NCI-H1105 (cell line): ENCODE data around the gene SLC4A5.
A peak's percentile ranks its signal among the peaks of the same experiment; 100 is the strongest.
"Not testable (repeated sequence)": the region's sequence is repeated elsewhere in the genome, so short reads cannot be mapped to it uniquely, and the experiment has no call there.

Experiments used
- DNase-seq: peaks from one replicate; lab custom pipeline; 2025; lab: John Stamatoyannopoulos, UW

SLC4A5 gene

DNA sequence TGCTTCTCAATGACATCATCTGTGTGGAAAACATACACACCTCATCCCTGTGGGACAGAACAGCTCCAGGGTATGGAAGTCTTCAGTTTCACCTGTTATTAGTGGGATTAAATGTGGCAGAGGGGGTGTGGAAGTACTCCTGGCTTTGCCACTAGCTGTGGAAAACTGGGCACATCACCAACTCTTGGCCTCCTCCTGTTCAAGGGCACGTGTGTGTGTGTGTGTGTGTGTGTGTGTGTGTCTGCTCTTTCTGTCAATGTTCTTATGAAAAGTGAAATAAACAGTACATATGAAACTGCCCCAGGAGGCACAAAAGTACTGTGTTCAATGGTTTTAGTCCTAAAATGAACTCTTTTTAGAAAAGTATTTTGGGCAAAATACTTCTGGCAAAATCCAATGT lies 78.9 kb downstream of the SLC4A5 start:
- no peak for DNase-seq

DNA sequence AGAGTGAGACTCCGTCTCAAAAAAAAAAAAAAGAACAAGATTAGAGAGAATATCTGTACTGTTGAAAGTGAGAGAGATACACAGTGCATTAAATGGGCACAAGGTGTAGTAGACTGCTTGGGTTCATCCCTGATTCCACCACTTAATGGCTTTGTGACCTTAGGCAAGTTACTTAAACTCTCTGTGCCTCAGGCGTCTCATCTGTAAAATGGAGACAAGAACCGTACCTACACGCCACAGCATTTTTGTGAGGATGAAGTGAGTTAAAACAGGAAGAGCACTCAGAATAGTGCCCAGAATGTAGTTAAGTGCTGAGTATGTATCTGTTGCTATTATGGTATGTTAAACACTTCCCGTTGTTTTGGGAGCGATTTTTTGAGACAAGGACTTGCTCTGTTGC lies 80.5 kb downstream of the SLC4A5 start:
- no peak for DNase-seq

DNA sequence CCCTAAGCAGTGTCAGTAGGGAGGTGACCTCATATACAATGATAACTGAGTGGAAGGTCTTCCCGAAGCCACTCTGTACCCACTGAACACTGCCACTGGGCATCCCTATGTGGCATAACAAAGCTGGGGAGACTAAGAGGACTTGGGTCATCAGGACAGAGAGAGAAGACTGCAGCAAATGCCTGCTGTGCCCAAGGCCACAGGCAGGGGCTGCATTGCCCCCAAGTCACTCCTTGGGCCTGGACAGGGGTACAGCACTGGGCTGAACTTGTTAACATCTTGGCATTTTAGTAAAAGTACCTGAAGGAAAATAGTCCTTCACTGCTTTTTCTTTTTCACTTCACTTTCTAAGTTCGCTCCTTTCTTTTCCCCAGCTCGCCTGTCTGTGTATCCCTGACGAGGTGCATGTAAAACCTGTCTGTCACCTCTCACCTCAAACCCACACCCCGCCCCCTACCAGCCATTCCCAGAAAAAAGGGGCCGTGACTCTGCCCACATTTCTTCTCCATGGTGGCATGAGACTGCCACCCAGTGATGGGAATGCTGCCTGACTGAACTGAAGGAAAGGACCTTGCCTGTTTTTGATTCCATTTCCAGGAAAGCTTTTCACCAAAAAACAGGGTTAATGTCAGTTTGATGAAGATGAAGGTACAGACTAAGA lies 81.9 kb downstream of the SLC4A5 start:
- DNase-seq = peak; percentile 44

DNA sequence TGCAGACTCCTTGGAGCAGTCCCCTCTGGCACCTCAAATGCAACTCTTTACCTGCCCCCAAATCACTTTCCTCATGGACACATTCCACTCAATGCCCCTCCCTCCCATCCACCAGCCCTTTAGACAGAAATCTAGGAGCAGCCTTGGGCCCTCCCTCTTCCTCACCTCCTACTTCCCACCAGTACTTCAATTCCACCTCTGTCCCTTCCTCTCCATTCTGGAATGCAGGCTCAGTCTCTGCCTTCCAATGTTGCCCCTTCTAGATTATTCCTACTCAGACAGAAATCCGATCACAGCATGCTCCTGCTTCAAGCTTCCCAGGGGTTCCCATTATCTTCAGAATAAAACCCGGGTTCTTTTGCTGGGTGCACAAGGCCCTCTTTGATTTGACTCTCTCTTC lies 82.7 kb downstream of the SLC4A5 start:
- no peak for DNase-seq

DNA sequence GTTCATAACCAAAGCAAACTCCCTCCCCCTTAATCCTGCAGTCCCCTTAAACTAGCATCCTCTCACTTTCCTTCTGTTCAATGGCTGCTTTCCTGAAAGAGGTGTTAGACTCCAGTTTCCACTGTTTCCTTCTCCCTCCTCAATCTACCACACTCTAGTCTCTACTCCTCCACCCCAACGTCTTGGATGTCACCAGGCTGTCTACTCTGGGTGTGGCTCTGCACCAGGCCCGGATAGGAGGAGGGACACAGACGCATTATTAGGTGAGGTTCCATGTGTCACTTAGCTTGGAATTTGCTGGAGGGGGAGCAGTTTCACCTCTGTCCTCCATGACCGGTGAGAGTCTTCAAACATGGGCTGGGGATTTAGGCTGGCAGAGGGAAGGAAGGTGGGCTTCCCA lies 83.5 kb downstream of the SLC4A5 start:
- DNase-seq = no peak

DNA sequence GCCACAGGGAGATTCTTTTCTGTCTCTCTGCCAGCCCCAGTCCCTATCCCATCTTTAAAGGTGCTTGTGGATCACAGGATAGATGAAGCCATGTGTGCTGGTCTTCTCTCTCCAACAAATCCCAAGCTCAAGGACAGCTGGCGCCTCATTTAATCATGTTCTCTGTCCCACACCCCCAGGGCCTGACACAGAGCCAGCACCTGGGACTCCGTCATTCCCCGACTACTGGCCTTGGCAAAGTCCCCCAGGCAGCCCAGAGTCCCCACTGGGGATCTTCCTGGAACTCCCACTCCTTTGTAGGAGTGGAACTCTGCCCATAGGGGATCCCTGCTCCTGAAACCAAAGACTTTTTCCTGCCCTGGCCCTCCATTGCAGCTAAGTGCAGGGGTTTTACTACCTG lies 84.0 kb downstream of the SLC4A5 start:
- no peak for DNase-seq

DNA sequence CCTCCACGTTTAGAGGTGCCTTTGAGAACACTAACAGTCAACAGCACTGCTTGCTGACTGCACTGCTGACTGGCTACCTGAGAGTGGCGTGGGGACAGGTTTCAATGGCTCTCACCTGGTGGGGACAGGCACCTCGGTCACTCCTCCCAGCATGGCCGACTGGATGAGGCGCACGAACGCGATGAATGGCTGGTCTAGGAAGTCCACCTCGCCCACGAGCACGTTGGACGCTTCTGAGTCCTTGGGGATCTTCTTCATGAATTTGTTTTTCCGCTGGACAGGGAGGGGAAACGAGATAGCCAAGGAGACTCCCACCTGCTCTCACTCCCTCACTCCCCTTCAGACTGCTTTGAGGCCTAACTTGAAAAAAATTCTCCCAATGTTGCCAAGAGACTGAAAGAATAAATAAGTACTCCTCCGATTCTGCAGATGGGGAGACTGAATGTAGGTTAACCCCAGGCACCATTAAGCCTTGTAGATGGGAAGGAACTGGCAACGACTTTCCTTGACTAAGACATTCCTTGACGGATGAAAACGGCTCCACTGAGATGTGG lies 87.5 kb downstream of the SLC4A5 start:
- no peak for DNase-seq

DNA sequence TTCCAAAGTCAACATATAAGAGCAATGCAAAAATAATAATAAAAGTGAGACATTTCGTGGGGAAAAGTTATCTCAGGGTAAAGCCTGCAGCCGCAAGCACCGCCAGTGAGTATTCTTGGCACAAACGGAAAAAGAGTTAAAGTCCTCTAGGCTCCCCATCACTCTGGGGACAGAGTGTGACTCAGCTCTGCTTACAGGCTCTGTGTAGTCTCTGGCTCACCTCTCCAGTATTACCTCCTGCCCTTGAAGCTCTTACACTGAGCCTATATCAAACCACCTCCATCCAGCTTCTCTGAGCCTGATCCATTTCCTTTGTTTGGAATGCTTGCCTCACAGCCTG lies 89.3 kb downstream of the SLC4A5 start:
- DNase-seq = no peak

DNA sequence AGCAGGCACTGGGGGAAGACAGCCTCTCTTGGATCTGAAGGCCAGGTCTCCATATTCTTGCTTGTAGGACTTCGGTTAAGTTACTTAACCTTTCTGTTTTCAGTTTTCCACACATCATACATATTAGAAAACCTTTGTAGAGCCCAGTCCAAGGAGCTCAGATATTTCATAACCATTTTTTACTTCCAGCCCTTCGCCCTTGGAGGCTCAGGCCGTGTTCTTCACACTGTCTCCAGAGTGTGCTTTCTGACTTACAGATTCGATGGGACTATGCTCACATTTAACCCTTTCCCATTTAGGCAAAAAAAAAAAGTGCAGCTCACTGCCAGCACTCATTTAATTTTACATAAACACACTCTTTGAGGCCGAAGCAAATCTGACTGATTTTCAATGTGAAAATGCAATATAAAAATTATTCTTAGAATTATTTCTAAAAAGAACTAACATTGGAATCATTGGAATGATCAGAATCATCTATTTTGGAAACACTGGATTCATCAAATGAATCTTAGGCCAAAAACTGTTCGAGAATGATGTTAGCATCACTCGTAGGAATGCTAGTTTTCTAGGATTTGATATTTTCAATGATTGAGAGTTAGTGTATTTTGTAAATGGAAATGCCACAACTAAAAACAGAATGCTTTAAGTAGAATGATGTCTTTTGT lies 89.8 kb downstream of the SLC4A5 start:
- DNase-seq = no peak

DNA sequence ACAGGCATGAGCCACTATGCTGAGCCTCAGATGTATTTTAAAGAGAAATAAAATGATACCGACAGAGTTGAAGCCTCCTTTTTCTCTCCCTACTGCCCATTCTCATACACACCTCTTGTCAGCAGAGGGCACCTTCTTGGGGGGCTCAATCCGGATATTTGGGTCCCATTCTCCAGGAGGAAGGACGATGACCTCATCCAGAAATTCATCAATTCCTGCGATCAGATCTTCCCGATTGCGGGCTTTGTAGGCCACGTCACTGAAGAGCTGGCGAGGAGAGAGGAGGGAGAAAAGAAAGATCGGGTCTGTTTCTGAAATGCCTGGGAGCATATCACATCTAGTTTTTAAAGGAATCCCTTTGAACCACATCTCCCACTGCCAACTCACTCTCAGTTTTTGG lies 90.4 kb downstream of the SLC4A5 start:
- no peak for DNase-seq

DNA sequence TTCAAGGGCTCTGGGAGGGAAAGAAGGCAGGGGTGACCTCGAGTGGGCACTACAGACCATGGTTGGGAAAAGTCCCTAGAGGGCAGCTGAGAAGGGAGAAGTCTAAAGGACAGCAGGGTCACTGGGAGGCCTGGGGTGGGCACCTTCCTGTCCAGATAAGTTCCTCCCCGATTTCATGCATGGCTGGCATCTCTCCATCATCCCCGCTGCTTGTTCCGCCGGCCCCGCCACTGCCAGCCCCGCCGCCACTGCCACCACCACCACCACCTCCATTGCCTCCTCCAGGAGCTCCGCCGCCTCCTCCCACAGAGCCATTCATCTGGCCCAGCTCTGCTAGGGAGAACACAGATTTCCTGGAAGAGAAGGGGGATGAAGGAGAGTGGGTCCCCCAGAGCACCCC lies 91.2 kb downstream of the SLC4A5 start:
- DNase-seq = no peak

DNA sequence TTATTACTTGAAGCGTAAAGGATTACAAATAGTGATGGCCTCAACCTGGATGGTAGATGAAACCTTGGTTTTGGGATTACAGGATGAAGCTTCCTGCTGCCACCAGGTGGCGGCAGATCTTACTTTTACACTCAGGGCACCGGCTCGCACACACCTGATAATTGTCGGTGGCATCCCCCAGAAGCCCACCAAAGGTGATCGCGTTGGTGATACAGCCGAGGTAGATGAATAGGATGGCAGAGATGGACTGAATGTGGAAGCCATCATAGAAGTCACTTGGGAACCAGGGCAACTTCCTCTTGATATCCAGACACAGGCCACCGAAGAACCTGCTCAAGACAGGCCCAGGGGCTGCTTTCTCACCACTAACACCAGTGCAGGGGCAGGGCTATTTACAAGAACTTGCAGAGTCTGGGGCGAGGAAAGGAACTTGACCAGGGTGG lies 93.0 kb downstream of the SLC4A5 start:
- no peak for DNase-seq

DNA sequence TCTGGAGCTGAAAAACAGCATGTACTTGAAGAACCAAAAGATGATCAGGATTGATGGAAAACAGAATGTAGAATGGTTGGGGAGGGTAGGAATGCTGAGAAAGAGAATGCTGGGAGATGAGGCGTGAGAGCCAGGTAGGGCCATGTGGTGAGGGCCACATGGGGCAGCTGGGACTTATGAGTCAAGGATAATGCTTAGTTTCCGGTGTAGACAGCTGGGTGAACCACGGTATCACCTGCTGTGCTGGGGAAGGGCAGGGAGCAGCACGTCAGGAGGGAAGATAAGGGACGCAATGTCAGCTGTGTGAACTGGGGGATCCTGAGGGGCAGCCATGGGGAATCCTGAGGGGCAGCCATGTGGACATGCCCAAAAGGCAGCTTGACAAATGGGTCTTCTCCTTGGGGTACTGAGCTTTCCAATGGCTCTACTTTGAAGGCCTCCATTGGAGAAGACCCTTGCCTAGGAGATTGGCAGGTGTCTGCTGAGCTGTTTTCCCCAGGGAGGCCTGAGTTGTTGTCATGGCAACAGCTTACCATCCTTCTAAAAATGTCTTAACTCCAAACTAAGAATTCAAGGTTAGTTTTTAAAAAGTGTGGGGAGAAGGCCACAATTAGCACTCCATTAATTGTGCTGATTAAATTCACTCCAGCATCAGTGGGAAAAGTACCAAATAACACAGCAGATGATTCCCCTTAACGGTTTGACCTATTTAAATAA lies 93.7 kb downstream of the SLC4A5 start:
- no peak for DNase-seq

DNA sequence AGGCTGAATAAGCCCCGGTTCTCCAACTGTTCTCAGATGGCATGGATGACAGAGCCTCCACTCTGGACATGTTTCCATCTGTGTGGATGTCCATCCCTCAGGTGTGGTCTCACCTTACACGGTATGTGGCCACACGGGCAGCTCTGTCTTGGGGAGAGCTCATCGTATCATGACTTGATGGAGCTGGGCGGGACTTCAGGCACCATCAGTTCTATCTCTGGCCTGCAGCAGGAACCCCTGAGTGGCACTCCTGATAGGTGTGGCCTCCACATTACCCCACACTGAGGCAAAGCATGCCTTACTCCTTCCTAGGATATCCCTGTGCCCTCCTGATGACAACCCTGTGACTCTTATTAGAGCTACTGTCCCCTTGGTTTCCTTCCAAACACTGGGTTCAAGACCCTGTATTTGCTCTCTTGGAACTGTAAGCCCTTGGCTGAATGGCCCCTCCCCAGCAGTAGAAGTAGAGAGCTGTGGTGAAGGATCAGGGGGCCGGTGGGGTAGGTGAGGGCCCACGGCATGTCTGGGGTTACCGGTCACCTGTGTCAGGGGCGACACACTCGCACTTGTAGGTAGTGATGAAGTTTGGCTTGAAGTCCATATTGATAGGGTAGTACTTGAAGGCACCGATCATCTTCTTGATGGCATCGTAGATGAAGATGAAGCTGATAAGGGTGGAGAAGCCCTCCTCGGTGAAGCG lies 96.6 kb downstream of the SLC4A5 start:
- DNase-seq = no peak

DNA sequence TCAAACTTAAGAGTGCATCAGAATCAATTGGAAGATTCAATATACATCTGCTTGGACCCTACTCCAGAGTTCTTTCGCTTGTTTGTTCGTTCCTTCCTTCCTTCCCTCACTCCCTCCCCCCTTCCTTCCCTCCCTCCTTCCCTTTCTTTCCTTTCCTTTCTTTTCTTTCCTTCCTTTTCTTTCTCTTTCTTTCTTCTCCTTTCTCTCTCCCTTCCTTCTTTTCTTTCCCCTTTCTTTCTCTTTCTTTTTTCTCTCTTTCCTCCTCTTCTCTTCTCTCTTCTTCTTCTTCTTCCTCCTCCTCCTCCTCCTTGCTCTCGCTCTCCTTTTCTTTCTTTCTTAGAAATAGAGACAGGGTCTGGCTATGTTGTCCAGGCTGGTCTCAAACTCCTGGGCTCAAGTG lies 98.9 kb downstream of the SLC4A5 start:
- DNase-seq = no peak

DNA sequence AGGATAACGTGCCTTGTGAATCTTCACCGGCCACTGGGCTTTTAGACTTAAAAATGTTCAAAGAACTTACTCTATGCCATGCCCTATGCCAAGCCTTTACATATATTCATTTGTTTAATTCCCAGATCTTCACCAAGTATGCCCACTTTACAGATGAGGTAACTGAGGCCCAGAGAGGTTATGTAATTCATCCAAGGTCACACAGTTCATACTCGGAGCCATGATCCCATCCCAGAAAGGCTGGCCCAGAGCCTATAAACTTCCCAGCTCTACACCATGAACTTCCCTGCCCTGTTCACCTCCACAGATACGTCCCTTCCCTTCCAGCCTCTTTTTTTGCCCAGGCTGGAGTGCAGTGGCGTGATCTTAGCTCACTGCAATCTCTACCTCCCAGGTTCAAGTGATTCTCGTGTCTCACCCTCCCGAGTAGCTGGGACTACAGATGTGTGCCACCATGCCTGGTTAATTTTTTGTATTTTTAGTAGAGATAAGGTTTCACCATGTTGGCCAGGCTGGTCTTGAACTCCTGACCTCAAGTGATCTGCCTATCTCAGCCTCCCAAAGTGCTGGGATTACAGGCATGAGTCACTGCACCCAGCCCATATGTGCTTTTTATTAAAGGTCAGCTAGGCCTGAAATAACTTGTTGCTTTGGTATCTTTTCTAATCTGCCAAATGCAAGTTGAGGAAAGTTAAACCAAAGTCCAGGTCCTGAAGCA lies 100.7 kb downstream of the SLC4A5 start:
- no peak for DNase-seq

DNA sequence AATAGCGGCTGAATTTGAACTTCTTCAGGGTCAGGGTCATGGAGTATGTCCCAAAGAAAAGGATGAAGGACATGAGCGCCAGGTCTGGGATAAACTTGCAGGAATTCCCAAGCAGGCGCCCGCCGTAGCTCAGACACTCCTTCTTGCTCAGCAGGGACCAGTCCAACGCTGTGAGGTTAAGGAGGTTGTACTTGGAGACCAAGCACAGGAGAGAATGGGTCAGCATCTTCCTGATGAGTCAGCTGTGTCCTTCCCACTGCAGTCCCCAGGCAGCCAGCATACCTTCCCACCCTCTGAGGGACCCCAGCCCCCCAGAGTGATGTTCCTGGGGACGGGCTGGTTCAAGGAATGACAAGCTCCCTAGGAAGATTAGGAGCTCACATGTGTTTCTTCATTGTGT lies 103.9 kb downstream of the SLC4A5 start:
- no peak for DNase-seq

DNA sequence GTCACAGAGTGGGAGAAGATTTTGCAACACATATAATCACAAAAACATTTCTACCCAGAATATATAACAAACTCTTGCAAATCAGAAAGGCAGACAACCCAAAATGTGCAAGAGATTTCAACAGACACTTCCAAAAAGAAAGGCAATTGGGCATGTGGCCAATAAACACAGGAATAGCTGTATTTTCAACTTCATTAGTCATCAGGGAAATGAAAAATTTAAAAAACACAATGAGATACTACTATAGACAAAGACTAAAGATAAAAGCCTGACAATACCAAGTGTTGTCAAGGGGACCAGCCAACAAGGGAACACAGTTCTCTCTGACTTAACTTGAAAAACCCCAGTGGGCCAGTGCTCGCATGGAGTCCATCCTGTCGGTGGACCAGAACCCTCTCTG lies 104.3 kb downstream of the SLC4A5 start:
- no peak for DNase-seq

DNA sequence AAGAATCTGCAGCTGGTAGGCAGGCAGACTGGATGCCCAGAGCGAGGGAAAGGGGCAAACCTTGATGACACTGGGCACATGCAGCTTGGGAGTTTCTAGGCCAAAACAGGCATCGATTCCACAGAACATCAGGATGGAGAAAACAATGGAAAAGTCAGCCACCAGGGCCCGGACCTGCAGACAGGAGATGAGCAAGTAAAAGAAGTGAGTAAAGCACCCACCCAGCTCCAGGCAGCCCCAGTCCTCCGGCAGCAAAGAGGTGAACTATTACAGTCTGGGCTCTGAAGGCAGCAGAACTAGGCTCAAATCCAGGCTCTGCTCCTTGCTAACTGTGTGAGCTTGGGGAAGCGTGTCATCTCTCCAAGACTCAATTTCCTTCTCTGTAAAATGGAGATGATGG lies 108.2 kb downstream of the SLC4A5 start:
- DNase-seq = no peak

DNA sequence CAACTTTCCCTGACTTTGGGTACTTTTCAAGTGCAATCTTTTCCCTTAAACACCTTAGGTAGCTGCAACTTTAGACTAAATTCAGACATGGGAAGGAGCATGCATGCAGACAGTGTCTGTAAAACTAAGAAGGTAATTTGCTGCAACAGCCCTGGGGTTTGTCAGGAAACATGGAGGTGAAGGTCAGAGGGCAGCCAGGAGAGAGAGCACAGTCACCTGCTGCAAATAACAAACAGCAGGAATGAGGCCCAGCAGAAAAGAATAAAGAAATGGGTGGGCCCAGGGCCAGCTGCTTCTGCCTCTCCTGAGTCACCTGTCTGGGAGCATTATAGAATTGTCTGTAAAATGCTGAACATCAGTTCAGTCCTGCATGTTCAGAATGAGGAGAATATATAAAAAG lies 109.6 kb downstream of the SLC4A5 start:
- DNase-seq = no peak

DNA sequence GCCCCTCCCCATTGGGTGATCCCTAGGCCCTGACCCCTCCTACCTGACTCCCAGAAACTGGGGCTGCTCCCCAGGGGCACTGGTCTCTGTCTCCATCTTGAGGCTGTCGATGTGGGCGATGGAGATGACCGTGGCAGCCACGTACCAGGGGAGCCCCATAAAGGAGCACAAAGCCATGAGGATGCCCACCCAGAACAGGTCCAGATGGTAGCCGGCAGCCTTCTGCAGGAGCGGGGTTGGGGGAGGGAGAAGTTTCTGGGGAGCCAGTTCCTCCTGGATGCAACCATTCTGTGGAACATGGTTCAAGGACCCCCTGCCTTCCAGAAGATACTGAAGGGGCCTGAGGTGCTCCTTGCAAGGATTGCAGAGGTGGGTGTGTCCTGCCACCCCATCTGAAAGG lies 110.8 kb downstream of the SLC4A5 start:
- no peak for DNase-seq

DNA sequence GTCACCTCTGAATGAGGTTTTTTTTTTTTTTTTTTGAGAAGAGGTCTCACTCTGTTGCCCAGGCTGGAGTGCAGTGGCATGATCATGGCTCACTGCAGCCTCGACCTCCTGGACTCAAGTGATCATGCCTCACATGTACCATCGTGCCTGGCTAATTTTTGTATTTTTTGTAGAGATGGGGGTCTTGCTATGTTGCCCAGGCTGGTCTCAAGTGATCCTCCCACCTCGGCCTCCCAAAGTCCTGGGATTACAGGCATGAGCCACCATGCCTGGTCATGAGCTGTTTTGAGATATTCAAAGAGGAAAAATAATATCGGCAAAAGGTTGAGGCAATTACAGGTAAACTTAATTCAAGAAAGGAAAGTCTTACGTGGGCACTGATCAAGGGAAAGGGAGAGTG lies 113.4 kb downstream of the SLC4A5 start:
- not testable (repeated sequence) for DNase-seq
